Stimulated activated CD4-positive, alpha-beta T cell treated with anti-CD3 and anti-CD28 coated beads, Interleukin-1b, Interleukin-23, amount 100 ng/mL, for 48 hours (primary cell): ENCODE results near the gene NOP16.
"Not testable (repeated sequence)": the region's sequence is repeated elsewhere in the genome, so short reads cannot be mapped to it uniquely, and the experiment has no call there.

Experiments used
- DNase-seq: peaks from one replicate; pipeline ENCODE4 v3.0.0-alpha.2; 2020

NOP16 gene

GRCh38 chr5:176408590-176408989, 20.2 kb upstream of the NOP16 start:
- DNase-seq, result no peak

GRCh38 chr5:176408252-176408573, 19.8 kb upstream of the NOP16 start:
- DNase-seq, result not testable (repeated sequence)

GRCh38 chr5:176407456-176408251, 19.3 kb upstream of the NOP16 start:
- DNase-seq, result no peak

- DNase-seq, result no peak
Observed at GRCh38 chr5:176406436-176407052, 18.1 kb upstream of the NOP16 start.

- DNase-seq, result no peak
Observed at GRCh38 chr5:176405656-176406435, 17.4 kb upstream of the NOP16 start.

GRCh38 chr5:176401281-176402205, 13.1 kb upstream of the NOP16 start:
- no peak for DNase-seq

GRCh38 chr5:176400382-176401156, 12.2 kb upstream of the NOP16 start:
- DNase-seq, result no peak

- DNase-seq, result no peak
Observed at GRCh38 chr5:176397736-176398420, 9.5 kb upstream of the NOP16 start.

- no peak for DNase-seq
Observed at GRCh38 chr5:176396330-176396729, 7.9 kb upstream of the NOP16 start.

- no peak for DNase-seq
Observed at GRCh38 chr5:176394881-176395675, 6.7 kb upstream of the NOP16 start.

GRCh38 chr5:176394096-176394495, 5.7 kb upstream of the NOP16 start:
- DNase-seq, result no peak

- DNase-seq, result no peak
Observed at GRCh38 chr5:176392526-176392925, 4.1 kb upstream of the NOP16 start.

- DNase-seq, result no peak
Observed at GRCh38 chr5:176391999-176392398, 3.6 kb upstream of the NOP16 start.

GRCh38 chr5:176391479-176391878, 3.1 kb upstream of the NOP16 start:
- DNase-seq, result no peak

GRCh38 chr5:176389135-176390123, 1.0 kb upstream of the NOP16 start:
- DNase-seq, result no peak

GRCh38 chr5:176388003-176388443, 375 bp downstream of the NOP16 start:
- DNase-seq, result peak; percentile 21

- no peak for DNase-seq
Observed at GRCh38 chr5:176387384-176387925, 943 bp downstream of the NOP16 start.

GRCh38 chr5:176386491-176386890, 1.9 kb downstream of the NOP16 start:
- no peak for DNase-seq

GRCh38 chr5:176384991-176385390, 3.4 kb downstream of the NOP16 start:
- no peak for DNase-seq
